Neural cell (in vitro differentiated cells): ENCODE measurements around the gene MYL1.

Experiments
- CTCF ChIP-seq: fragments of 450-650 bp; IDR thresholded peaks from 2 replicates; pipeline ENCODE4 v1.5.1; 2014; ENCODE audit warnings: antibody characterized with exemption, mild to moderate bottlenecking, moderate library complexity; ENCODE audit not compliant: poor library complexity, severe bottlenecking
- EP300 ChIP-seq: fragments of 450-650 bp; conservative IDR thresholded peaks from 2 replicates; pipeline ENCODE4 v1.6.1; 2014; ENCODE audit warnings: antibody characterized with exemption, mild to moderate bottlenecking, moderate library complexity; ENCODE audit not compliant: poor library complexity, severe bottlenecking
- EZH2 ChIP-seq: fragments of 200-600, 300-800 bp; shearing (Covaris generic), sonication (generic); IDR thresholded peaks from 2 replicates; pipeline ENCODE4 v1.6.1; 2014; ENCODE audit warnings: antibody characterized with exemption, low read length, borderline replicate concordance, mild to moderate bottlenecking; ENCODE audit not compliant: insufficient read depth, poor library complexity, severe bottlenecking
- MXI1 ChIP-seq: fragments of 450-650 bp; conservative IDR thresholded peaks from 2 replicates; pipeline ENCODE4 v1.6.1; 2014; ENCODE audit warnings: antibody characterized with exemption, mild to moderate bottlenecking; ENCODE audit not compliant: poor library complexity, severe bottlenecking
- POLR2AphosphoS5 ChIP-seq: IDR thresholded peaks from 2 replicates; pipeline ENCODE4 v1.6.1; 2012

- no peak for TF ChIP-seq POLR2AphosphoS5
- no peak for TF ChIP-seq CTCF
- no peak for TF ChIP-seq EZH2
- no peak for TF ChIP-seq EP300
- TF ChIP-seq MXI1: no peak
These were observed 52.9 kb downstream of the MYL1 start for GRCh38 chr2:210262036-210262435.
